HG03342 (cell line): ENCODE results near the gene RARB.

Source experiments
- ATAC-seq: cut with Tn5 transposase; IDR thresholded peaks from one replicate; pipeline ENCODE4 v1.9.1; 2021; ENCODE audit warnings: mild to moderate bottlenecking, moderate library complexity; ENCODE audit not compliant: unreplicated experiment

Gene RARB

GRCh38 chr3:25447285-25447684 lies 19.2 kb downstream of the RARB start:
- ATAC-seq = no peak

GRCh38 chr3:25447925-25448324 lies 19.9 kb downstream of the RARB start:
- ATAC-seq = no peak

DNA sequence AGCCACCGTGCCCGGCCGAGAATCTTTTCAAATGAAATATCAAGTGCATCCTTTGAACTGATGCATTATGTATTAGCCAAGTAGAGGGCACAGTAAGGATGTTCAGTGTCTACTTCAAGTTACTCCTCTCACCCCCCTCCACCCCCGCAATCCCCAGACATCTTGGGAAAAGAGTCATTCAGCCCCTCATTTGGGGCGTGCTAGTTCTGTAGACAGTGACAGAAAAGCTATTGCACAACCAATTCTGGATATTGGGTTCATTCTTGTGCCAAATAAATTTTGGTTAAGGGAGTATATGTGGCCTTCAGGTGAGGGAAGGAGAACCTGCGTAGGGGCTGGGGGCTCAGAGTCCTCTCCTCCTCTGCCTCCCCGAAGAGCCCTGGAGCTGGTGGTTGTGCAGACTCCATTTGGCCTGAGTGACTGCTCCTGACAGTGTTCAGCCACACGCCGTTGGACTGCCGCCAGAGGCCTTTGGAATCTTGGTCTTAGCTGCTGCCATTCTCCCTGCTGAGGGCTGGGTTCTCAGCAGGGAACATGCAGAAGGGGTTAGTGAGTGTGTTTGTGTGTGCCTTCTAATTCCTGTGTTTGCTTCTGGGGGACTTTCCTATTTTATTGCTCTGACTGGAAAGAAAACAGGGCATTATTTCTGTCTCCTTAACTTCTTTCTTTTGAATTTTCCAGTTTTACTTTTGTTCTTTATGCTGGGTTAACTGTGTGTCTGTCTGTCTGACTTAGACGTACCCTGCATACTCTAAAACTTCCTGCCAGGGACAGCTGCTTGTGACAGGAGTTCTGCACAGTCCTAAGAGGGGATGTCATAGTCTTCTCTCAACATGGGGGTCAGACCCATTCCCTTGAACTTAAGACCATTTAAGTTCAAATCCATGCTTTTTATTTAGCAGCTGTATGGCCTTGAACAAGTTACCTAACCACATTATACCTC lies 21.0 kb downstream of the RARB start:
- no peak for ATAC-seq

GRCh38 chr3:25449857-25450256 lies 21.8 kb downstream of the RARB start:
- ATAC-seq = no peak

DNA sequence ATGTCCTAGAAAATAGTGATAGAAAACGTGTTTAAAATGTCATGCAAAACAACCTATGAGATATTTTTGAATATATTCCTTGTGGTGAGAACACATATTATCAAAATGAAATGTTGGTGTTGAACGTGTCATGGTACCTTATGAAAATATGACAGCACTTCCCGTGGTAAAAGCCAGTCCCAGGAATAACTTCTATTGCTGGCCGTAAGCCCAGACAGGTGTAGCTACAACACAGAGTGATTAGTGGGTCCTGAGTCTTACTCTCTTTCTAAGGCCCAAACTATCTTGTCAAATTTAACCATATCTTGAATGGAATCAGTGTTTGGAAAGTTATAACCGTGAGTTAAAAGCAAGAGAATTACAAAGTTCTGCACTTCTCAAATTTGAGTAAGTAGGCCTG lies 24.1 kb downstream of the RARB start:
- ATAC-seq = no peak

GRCh38 chr3:25452740-25453139 lies 24.7 kb downstream of the RARB start:
- no peak for ATAC-seq

DNA sequence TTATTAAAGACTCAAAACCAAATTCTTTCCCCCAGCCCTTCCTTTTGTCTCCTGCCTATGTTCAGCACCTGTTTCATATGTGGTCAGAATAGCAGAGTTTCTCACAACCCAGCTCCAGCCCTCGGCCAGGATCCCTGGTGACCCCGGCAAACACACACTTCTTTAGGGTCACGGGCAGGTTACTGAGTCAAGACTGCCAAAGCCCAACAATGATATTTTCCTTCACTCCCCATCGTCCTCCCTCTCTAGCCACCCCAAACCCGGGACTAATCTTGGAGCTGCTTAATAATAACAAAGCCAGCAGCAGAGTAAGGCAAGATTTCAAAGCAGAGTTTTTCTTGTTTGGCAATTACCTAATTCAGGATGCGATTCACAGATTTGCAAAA lies 25.5 kb downstream of the RARB start:
- no peak for ATAC-seq

DNA sequence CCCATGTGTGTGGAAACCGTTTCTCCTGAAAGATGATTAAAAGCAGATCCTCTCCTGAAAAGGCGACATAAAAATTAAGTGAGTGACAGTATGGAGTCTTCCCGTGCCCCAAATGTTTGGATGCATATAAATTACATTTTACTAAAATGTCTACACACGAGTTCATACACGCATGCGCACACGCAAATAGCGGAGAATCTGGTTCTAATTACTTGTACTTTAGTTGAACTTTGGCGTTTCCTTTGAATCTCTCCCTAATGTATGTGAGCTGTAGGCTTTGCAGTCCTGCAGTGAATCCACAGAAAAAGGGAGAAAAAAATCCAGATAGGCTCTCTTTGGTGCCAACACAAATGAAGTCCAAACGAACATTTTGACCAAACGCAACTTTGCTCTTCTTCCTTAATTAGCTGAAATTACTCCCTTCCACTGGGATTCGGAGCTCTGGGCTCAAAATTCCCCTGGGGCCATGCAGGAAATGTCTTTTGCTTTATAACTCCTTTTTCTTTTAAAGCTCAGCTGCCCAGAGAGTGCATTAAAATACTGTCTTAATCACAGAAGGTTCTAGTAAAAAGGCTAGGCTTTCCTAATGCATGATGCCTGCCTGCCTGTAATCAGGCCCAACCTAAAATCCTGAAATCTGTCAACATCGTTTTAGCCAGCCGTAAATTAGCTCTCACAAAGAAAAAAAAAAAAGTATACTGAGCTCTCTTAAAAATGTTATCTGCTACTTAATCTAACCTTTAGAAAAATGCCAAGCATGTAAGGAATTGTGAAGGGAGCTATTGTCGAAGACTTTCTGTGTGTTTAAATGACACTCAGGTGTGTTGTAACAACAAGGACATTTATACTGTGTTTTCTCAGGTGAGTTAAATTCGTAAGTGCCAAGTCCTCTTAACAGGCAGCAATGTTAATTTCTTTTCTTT lies 26.2 kb downstream of the RARB start:
- ATAC-seq = no peak

DNA sequence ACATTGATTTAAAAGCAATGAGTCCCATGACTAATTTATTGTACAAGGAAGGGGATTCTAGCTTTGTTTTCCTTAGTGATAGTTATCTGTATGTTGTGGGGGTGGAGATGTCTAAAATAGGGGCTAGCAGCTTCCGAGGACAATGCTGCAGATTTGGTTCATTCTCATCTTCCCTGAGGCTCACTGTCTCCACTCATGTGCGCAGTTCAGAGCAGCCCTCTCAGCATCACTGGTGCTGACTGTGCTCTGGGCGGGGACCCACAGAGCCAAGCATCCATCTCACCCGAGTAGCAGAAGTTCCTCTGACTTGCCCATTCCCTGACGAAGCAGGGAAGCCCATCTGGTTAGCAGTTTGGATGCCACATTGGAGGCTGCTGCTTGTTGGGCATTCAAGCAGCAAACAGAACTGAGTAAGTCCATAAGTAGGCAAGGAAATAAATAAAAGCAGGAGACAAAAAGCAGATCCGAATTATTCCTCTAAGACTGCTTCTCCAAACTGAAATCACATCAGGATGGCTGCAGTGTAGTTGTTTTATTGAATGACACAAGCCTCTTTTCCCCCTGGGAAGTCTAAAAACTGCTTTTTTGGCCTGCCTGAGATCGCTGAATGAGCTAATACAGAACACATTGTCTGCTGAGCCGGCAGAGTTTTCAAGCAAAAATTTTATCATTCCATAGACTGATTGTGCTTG lies 27.5 kb downstream of the RARB start:
- ATAC-seq = no peak

DNA sequence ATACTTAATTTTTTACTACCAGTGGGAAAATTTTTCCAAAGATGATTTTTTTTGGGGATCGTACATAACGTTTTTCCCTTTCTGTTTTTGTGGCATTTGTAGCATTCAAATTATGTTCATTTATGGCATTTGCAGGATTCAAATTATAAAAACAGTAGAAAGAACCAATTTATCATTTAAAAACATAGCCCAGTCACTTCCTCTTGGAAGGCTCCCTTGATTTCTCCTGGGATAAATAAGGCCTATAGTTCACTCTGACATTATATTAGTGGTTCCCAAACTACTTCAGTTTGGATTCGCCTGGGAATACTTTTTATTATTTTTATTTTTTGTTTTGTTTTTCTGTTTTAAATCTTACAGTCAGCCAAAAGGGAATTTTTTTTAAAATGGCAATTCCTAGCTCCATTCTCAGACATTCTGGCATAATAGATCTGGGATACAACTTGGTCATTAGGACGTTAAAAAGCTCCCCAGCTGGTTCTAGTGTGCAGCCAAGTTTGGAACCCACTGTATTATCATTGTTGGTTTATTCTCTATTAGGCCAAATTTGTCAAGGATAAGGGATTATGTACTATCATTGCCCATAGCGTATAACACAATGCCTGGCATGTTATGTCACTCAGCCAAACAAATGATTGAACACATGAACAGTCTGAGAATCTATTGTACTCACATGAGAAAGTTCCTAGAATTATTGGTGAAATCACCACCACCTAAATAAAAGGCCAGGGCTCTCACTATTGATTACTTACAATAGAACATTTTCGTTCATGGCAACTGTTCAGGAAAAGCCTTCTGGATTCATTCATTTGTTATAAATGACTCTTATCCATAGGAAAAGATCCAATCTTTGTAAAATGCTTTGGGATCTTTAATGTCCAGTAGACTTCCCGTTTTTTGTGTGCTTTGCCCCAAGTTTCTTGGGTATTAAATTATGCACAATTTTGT lies 28.9 kb downstream of the RARB start:
- ATAC-seq = no peak

GRCh38 chr3:25457671-25458419 lies 29.8 kb downstream of the RARB start:
- ATAC-seq = no peak

DNA sequence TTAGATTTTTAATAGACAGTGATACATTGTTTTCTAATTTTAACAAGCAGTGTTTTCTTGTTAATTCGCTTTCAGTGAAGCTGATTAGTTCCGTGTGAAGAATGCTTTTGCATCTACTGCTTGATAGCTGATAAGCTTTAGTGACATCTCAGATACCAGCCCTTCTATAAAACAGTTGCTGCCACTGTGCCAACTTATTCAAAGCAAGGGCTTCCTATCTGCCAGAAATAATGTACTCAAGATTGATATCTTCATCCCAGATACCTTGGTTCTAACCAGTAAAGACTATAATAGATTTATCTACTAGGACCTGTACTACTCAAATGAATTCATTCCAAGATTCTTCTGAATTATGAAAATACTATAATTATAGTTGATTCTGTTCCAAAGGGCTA lies 30.4 kb downstream of the RARB start:
- ATAC-seq = no peak

GRCh38 chr3:25460751-25461150 lies 32.7 kb downstream of the RARB start:
- ATAC-seq = peak; percentile 96

DNA sequence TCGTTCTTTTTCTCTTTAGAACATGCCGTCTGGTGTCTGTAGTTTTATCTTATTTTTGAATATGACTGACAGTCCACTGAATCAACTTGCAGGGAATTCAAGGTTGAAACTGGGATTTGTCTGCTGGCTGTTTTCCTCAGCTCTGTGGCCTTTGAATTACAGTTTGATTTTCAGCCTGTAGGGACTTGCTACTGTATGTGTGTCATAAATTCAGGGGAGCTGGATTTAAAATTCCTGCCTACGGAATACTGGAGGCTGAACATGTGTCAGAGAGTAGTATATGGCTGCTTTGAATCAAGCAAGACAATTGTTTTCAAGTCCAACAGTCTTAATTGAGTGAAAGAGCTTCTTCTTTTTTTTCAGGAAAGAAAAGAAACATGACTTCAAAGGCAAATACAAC lies 33.9 kb downstream of the RARB start:
- no peak for ATAC-seq

GRCh38 chr3:25462495-25462894 lies 34.4 kb downstream of the RARB start:
- ATAC-seq = no peak

DNA sequence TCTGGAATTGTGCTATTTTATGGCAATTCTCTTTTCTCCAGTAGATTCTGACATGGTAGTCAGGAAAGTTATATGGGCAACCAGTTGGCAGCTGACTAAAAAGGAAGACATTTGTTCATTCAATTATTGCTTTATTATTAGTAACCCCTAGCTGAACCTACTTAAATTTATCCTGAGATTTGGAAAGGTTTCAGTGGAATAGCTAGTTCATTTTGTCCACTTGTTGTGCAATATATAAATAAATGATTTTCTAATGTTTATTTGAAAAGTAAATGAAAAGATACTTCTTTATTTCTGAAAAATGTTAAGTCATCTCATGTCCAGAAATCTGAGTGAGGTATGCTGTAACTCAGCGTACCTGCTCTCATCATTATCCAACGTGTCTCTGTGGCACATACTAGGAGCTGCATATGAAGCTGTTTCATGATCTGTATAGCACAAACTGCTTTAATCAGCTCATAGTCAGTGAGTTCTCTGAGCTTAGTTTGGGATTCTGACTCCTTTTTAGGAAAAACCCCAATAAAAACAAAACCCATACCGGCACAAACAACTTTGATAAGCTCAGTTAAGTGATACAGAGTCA lies 35.9 kb downstream of the RARB start:
- no peak for ATAC-seq

DNA sequence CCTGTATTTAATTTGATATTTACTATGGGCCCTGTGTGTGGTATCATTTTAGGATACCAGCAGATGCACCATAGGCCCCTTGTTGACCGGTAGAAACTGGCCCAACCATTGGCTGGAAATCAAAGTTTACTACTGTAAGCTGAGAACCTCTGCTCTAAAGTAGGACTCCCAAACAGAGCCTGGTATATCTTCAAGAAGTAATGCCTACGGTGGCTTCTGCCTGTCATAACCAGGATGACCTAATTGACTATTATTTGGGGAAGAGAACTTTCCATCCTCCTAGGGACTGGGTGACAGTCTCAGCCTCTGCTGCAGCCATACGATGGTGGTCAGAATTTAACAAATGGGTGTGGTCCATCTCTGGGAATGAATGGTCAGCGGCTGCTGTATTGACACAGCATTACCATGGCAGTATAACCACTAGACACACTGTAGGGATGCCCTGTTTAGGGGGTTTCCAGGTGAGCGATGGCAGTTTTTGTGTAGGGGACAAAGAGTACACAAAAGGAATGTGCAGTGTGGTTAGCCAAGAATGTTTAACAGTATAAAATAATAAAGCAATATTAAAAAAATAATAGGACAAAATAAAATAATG lies 37.3 kb downstream of the RARB start:
- no peak for ATAC-seq

DNA sequence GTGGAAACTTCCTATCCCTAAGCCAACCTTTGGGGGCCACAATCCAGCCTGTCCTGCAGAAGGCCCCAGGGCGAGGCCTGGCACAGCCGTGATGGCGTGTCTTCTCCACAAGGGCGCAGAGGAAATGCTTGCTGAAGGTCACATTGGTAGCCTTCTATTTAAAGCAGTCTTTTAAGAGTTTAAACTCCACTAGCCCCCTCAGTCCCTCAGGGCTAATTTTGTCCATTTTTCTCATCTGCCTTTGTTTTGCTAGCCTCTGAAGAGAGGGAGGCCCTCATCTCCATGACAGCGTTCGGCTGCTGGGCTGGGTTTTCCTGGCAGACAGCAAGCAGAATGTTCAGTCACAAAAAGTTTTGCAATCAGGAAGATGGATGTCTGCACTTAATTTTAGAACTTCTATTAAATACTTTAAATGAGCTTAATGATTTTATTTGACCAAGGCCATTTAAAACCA lies 40.8 kb downstream of the RARB start:
- ATAC-seq = no peak

- ATAC-seq = no peak
Observed at GRCh38 chr3:25469558-25469957, 41.5 kb downstream of the RARB start.
